ENCODE measurements around the gene NAA80. TPM values are rescaled to one million over a fixed set of nuclear protein-coding genes. Genes with fewer than 3 reads are reported as not detected.

Gene NAA80
- total RNA-seq, 1 donor from 2014 or later: 10.1 TPM

- Histone ChIP-seq H4K20me1 (ENCODE audit: low read depth) (peaks cover 26% of the 10 kb centered on the region), H3K4me1 (peaks cover 38% of the 10 kb centered on the region), H3K27ac (peak overlapping the region; percentile 97), H3K79me2 (ENCODE audit: low read depth) (no peaks in the 10 kb centered on the region), H3K27me3 (no peaks in the 10 kb centered on the region), H3K4me2 (peak overlapping the region; percentile 84), H3F3A (ENCODE audit: low read depth) (peaks cover 80% of the 10 kb centered on the region), H3K9me3 (ENCODE audit: low read depth) (no peaks in the 10 kb centered on the region), H3K4me3 (peak overlapping the region; percentile 42), H2AFZ (replicated peaks) (no peak overlapping the region), H3K36me3 (no peaks in the 10 kb centered on the region), H3K9ac (no peak overlapping the region)
- H3K36me3 Mint-ChIP-seq: peaks cover 12% of the 10 kb centered on the region
- TF ChIP-seq EZH2phosphoT487 (IDR thresholded peaks at IDR 0.05): no peak
- TF ChIP-seq, protein P1, sequence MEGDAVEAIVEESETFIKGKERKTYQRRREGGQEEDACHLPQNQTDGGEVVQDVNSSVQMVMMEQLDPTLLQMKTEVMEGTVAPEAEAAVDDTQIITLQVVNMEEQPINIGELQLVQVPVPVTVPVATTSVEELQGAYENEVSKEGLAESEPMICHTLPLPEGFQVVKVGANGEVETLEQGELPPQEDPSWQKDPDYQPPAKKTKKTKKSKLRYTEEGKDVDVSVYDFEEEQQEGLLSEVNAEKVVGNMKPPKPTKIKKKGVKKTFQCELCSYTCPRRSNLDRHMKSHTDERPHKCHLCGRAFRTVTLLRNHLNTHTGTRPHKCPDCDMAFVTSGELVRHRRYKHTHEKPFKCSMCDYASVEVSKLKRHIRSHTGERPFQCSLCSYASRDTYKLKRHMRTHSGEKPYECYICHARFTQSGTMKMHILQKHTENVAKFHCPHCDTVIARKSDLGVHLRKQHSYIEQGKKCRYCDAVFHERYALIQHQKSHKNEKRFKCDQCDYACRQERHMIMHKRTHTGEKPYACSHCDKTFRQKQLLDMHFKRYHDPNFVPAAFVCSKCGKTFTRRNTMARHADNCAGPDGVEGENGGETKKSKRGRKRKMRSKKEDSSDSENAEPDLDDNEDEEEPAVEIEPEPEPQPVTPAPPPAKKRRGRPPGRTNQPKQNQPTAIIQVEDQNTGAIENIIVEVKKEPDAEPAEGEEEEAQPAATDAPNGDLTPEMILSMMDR (IDR thresholded peaks at IDR 0.05): no peak
- no peak for TF ChIP-seq EZH2 (IDR thresholded peaks at IDR 0.05)
- no peak for DNase-seq (ENCODE audit: low spot score)
- peaks cover 9% of the 10 kb centered on the region for H3K27me3 Mint-ChIP-seq (ENCODE audit: insufficient read depth, low read depth)
- H3K27ac Mint-ChIP-seq: peak overlapping the region; percentile 96
- H3K4me3 Mint-ChIP-seq: peak overlapping the region; percentile 61
- no peaks in the 10 kb centered on the region for H3K9me3 Mint-ChIP-seq
- H3K4me1 Mint-ChIP-seq: peaks cover 79% of the 10 kb centered on the region
Observed at GRCh38 chr3:50260942-50261441, 38.2 kb downstream of the NAA80 start.

GRCh38 chr3:50260027-50260941 lies 38.9 kb downstream of the NAA80 start:
- peaks cover 12% of the 10 kb centered on the region for H3K36me3 Mint-ChIP-seq
- H3K9me3 Mint-ChIP-seq: no peaks in the 10 kb centered on the region
- Histone ChIP-seq H3K9ac (peak overlapping the region; percentile 45), H3K27me3 (no peaks in the 10 kb centered on the region), H3K4me1 (peaks cover 33% of the 10 kb centered on the region), H3K4me2 (peak overlapping the region; percentile 84), H3K36me3 (no peaks in the 10 kb centered on the region), H3K9me3 (ENCODE audit: low read depth) (no peaks in the 10 kb centered on the region), H3F3A (ENCODE audit: low read depth) (peaks cover 81% of the 10 kb centered on the region), H4K20me1 (ENCODE audit: low read depth) (peaks cover 29% of the 10 kb centered on the region), H3K4me3 (peak overlapping the region; percentile 42), H3K79me2 (ENCODE audit: low read depth) (no peaks in the 10 kb centered on the region), H3K27ac (peak overlapping the region; percentile 97), H2AFZ (replicated peaks) (no peak overlapping the region)
- H3K27me3 Mint-ChIP-seq (ENCODE audit: insufficient read depth, low read depth): peaks cover 7% of the 10 kb centered on the region
- DNase-seq (ENCODE audit: low spot score): peak; percentile 99
- H3K4me3 Mint-ChIP-seq: peak overlapping the region; percentile 75
- H3K27ac Mint-ChIP-seq: peak overlapping the region; percentile 96
- TF ChIP-seq EZH2 (IDR thresholded peaks at IDR 0.05): no peak
- TF ChIP-seq, protein P1 (IDR thresholded peaks at IDR 0.05): peak; percentile 97
- H3K4me1 Mint-ChIP-seq: peaks cover 75% of the 10 kb centered on the region

GRCh38 chr3:50259432-50260026 lies 39.7 kb downstream of the NAA80 start:
- Mint-ChIP-seq H3K4me3 (peak overlapping the region; percentile 75), H3K27me3 (ENCODE audit: insufficient read depth, low read depth) (peaks cover 7% of the 10 kb centered on the region), H3K4me1 (peaks cover 70% of the 10 kb centered on the region), H3K36me3 (peaks cover 12% of the 10 kb centered on the region), H3K27ac (peak overlapping the region; percentile 95), H3K9me3 (no peaks in the 10 kb centered on the region)
- H3K4me3 ChIP-seq: no peak overlapping the region
- no peaks in the 10 kb centered on the region for H3K79me2 ChIP-seq (ENCODE audit: low read depth)
- no peak overlapping the region for H2AFZ ChIP-seq (replicated peaks)
- peaks cover 80% of the 10 kb centered on the region for H3F3A ChIP-seq (ENCODE audit: low read depth)
- peak overlapping the region; percentile 66 for H3K27ac ChIP-seq
- H3K9ac ChIP-seq: no peak overlapping the region
- peaks cover 37% of the 10 kb centered on the region for H4K20me1 ChIP-seq (ENCODE audit: low read depth)
- H3K4me1 ChIP-seq: peaks cover 26% of the 10 kb centered on the region
- no peak for DNase-seq (ENCODE audit: low spot score)
- no peaks in the 10 kb centered on the region for H3K27me3 ChIP-seq
- TF ChIP-seq EZH2phosphoT487 (IDR thresholded peaks at IDR 0.05): no peak
- TF ChIP-seq EZH2 (IDR thresholded peaks at IDR 0.05): no peak
- TF ChIP-seq, protein P1 (IDR thresholded peaks at IDR 0.05): no peak
- no peaks in the 10 kb centered on the region for H3K9me3 ChIP-seq (ENCODE audit: low read depth)
- peak overlapping the region; percentile 28 for H3K4me2 ChIP-seq
- H3K36me3 ChIP-seq: no peaks in the 10 kb centered on the region
